Measurements from ENCODE around the gene ITPKB. TPM values are rescaled to one million over a fixed set of nuclear protein-coding genes. Genes with fewer than 3 reads are reported as not detected.
A peak's percentile ranks its signal among the peaks of the same experiment; 100 is the strongest.

The ITPKB gene
- total and polyA plus RNA-seq, 7 donors = 1.4 to 80.9 (median 52.4) TPM

DNA sequence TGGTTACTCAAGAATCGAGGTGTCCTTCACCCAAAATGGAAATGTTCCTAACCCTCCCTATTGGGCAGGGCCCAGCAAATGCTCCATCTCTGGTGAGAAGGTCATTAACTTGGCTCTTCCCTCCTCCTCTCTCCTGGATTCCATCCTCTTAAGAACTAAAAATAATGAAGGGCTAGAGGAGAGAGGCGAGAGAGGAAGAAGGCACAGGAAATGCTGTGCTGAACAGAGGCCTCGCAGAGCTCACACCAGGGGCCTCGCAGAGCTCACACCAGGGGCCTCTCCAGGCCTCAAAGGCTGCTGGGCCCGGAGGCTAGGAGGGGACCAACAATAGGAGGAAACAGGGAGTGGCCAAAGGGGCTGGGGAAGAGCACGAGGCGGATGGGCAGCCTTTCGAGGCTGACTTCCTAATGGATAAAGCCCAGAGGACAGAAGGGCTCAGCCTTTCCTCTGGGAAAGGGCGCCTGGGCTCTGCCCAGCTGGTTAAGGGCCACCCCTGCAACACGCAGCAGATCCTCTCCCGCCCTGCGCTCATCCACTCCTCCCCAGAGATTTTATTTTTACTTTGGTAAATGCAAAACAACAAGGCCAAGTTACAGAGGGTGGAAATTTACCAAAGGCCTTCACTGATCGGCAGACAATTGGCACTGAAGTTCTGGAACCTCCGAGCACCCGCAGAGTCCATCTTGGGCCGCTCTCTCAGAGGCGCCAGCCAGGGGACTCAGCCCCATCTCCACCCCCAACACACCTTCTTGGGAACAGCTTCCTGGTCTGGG is 78.5 kb downstream of the ITPKB start:
- intact Hi-C loops (cut with DNase I) = loop anchor here (5.0 kb wide), 1 partner anchor 42 kb away; no protein-coding TSS in a partner anchor
- Histone ChIP-seq H3K4me1 (peaks cover 0 to 3% (median 0%) of the 10 kb centered on the region in 4 donors), H3K27me3 (no peaks in the 10 kb centered on the region), H3K9me3 (no peaks in the 10 kb centered on the region), H3K36me3 (no peaks in the 10 kb centered on the region), H3K27ac (no peak overlapping the region), H3K4me3 (no peak overlapping the region)
- DNase-seq = no peak
- TF ChIP-seq EP300 (IDR thresholded peaks at IDR 0.05) = no peak
- TF ChIP-seq POLR2AphosphoS5 (IDR thresholded peaks at IDR 0.05) = peak in 3 of 4 donors; percentile 12 to 40 (median 37)
- TF ChIP-seq, protein P1, sequence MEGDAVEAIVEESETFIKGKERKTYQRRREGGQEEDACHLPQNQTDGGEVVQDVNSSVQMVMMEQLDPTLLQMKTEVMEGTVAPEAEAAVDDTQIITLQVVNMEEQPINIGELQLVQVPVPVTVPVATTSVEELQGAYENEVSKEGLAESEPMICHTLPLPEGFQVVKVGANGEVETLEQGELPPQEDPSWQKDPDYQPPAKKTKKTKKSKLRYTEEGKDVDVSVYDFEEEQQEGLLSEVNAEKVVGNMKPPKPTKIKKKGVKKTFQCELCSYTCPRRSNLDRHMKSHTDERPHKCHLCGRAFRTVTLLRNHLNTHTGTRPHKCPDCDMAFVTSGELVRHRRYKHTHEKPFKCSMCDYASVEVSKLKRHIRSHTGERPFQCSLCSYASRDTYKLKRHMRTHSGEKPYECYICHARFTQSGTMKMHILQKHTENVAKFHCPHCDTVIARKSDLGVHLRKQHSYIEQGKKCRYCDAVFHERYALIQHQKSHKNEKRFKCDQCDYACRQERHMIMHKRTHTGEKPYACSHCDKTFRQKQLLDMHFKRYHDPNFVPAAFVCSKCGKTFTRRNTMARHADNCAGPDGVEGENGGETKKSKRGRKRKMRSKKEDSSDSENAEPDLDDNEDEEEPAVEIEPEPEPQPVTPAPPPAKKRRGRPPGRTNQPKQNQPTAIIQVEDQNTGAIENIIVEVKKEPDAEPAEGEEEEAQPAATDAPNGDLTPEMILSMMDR (IDR thresholded peaks at IDR 0.05) = no peak
- 60 to 86% methylated on average over 17 of the region's 17 CpGs for WGBS, 2 donors

DNA sequence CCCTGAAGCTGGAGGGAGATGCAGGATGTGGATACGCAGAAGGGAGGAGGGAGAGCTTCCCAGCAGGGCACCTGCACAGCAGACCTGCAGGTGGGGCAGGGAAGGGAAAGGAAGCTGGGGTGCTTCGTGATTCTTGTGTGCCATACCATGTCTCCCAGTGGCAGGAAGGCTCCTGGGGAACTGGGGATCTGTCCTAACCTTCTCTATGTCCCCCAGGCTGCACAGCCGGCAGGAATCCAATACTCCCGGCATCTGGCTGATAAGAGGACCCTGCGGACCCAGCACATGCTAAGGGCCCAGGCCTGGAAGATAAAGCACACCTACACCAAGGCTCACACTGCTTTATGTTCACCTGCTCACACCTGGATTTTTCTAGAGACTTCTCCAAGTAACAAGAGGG is 79.4 kb downstream of the ITPKB start:
- intact Hi-C loops (cut with DNase I) = loop anchor here (5.0 kb wide), 2 partner anchors 33 to 43 kb away; no protein-coding TSS in a partner anchor

DNA sequence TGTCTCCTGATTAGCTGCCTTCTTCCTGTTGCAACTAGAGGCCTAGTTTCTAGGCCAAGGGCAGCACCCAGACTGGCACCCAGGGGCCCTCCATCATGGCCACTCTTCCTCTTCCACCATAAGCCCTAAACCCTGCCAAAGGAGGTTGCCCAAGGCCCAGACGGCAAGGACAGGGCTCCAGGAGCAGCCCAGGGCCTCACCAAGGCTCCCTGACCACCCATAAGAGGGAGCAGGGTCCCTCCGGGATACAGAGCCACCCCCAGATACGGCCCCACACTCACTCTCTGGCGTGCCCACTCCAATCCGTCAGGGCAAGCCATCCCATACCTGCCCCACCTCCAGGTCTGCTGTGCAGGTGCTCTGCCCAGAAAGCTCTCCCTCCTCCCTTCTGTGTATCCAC is 79.9 kb downstream of the ITPKB start:
- Histone ChIP-seq H3K4me1 (peaks cover 0 to 3% (median 0%) of the 10 kb centered on the region in 4 donors), H3K4me3 (no peak overlapping the region), H3K27me3 (no peaks in the 10 kb centered on the region), H3K9me3 (no peaks in the 10 kb centered on the region), H3K36me3 (no peaks in the 10 kb centered on the region), H3K27ac (no peak overlapping the region)
- intact Hi-C loops (cut with DNase I) = loop anchor here (5.0 kb wide), 1 partner anchor 33 kb away; no protein-coding TSS in a partner anchor
- 96 to 97% methylated on average over 5 of the region's 5 CpGs for WGBS, 2 donors
- DNase-seq = peak; percentile 65
- TF ChIP-seq, protein P1 (IDR thresholded peaks at IDR 0.05) = no peak

More for the DNA sequence above, 79.4 kb downstream of the ITPKB start:
- H3K27me3 ChIP-seq = no peaks in the 10 kb centered on the region
- H3K36me3 ChIP-seq = no peaks in the 10 kb centered on the region
- H3K27ac ChIP-seq = no peak overlapping the region
- TF ChIP-seq, protein P1 (IDR thresholded peaks at IDR 0.05) = no peak
- no peak for TF ChIP-seq EP300 (IDR thresholded peaks at IDR 0.05)
- TF ChIP-seq POLR2AphosphoS5 (IDR thresholded peaks at IDR 0.05) = no peak
- no peak for TF ChIP-seq POLR2A (IDR thresholded peaks at IDR 0.05)
- H3K9me3 ChIP-seq = no peaks in the 10 kb centered on the region
- WGBS, 2 donors = 90 to 95% methylated on average over 5 of the region's 5 CpGs
- DNase-seq = peak; percentile 61
- no peak overlapping the region for H3K4me3 ChIP-seq
- peaks cover 0 to 3% (median 0%) of the 10 kb centered on the region in 4 donors for H3K4me1 ChIP-seq

DNA sequence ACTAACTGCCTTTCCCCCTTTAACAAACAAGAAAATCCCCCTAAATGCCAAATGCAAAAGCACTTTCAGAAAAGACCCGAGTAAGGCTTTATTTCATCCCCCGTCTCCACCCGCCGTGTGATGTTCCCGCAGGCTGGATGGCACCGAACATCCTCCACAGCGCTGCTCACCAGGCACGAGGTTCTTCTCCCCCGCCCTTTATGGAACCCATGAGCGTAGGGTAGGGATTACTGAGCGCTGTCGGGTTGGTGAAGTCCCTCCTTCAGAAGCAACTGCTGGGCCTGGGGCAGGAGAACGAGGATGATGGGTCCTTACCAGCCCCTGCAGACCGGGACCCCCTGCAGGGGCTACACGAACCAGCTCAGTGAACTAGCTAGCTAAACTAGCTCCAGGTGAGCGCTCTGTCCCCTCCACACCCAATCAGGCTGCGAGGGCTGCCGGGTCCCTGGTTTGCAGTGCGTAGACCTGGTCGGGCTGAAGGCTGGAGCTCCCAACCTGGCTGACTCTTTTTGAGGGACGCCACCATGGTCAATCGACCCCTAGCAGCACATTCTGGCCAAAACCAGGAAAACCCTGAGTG is 80.4 kb downstream of the ITPKB start:
- TF ChIP-seq EP300 (IDR thresholded peaks at IDR 0.05) (no peak), POLR2AphosphoS5 (IDR thresholded peaks at IDR 0.05) (peak in 3 of 4 donors; percentile 5 to 18 (median 11)), POLR2A (IDR thresholded peaks at IDR 0.05) (no peak)
- TF ChIP-seq, protein P1 (IDR thresholded peaks at IDR 0.05) = no peak
- no peak overlapping the region for H3K4me3 ChIP-seq
- no peaks in the 10 kb centered on the region for H3K27me3 ChIP-seq
- intact Hi-C loops (cut with DNase I) = loop anchor here (5.0 kb wide), 1 partner anchor 34 kb away; no protein-coding TSS in a partner anchor
- H3K4me1 ChIP-seq = peaks cover 0 to 3% (median 0%) of the 10 kb centered on the region in 4 donors
- H3K27ac ChIP-seq = no peak overlapping the region
- no peaks in the 10 kb centered on the region for H3K36me3 ChIP-seq
- WGBS, 2 donors = 92 to 94% methylated on average over 22 of the region's 22 CpGs
- no peak for DNase-seq
- no peaks in the 10 kb centered on the region for H3K9me3 ChIP-seq
